HG03432 (cell line): ENCODE measurements around the gene CYP17A1.
"Not testable (repeated sequence)": the region's sequence is repeated elsewhere in the genome, so short reads cannot be mapped to it uniquely, and the experiment has no call there.

ENCODE experiments used
- ATAC-seq: cut with Tn5 transposase; IDR thresholded peaks from one replicate; pipeline ENCODE4 v1.9.1; 2021; ENCODE audit warnings: mild to moderate bottlenecking, moderate library complexity; ENCODE audit not compliant: unreplicated experiment

CYP17A1 gene

GRCh38 chr10:102838276-102838927 lies 1.2 kb upstream of the CYP17A1 start:
- ATAC-seq: not testable (repeated sequence)

- ATAC-seq: peak; percentile 49
These were observed 2.2 kb downstream of the CYP17A1 start for GRCh38 chr10:102835007-102835482.

GRCh38 chr10:102834143-102834542 lies 3.1 kb downstream of the CYP17A1 start:
- no peak for ATAC-seq

GRCh38 chr10:102832987-102833386 lies 4.2 kb downstream of the CYP17A1 start:
- no peak for ATAC-seq

- ATAC-seq: no peak
These were observed 5.0 kb downstream of the CYP17A1 start for GRCh38 chr10:102832248-102832647.

GRCh38 chr10:102831322-102832071 lies 5.7 kb downstream of the CYP17A1 start:
- no peak for ATAC-seq

- ATAC-seq: no peak
These were observed 9.6 kb downstream of the CYP17A1 start for GRCh38 chr10:102827597-102827975.

GRCh38 chr10:102826148-102826796 lies 10.9 kb downstream of the CYP17A1 start:
- no peak for ATAC-seq

GRCh38 chr10:102824664-102825063 lies 12.5 kb downstream of the CYP17A1 start:
- ATAC-seq: no peak

GRCh38 chr10:102822222-102822621 lies 15.0 kb downstream of the CYP17A1 start:
- no peak for ATAC-seq

GRCh38 chr10:102820008-102820407 lies 17.2 kb downstream of the CYP17A1 start:
- ATAC-seq: not testable (repeated sequence)

- no peak for ATAC-seq
These were observed 18.2 kb downstream of the CYP17A1 start for GRCh38 chr10:102819054-102819453.

GRCh38 chr10:102817175-102817574 lies 20.0 kb downstream of the CYP17A1 start:
- no peak for ATAC-seq

GRCh38 chr10:102815790-102816549 lies 21.2 kb downstream of the CYP17A1 start:
- no peak for ATAC-seq

GRCh38 chr10:102814873-102815661 lies 22.1 kb downstream of the CYP17A1 start:
- ATAC-seq: no peak

- no peak for ATAC-seq
These were observed 22.8 kb downstream of the CYP17A1 start for GRCh38 chr10:102814453-102814871.

GRCh38 chr10:102813734-102814452 lies 23.3 kb downstream of the CYP17A1 start:
- ATAC-seq: no peak

- ATAC-seq: no peak
These were observed 24.1 kb downstream of the CYP17A1 start for GRCh38 chr10:102813017-102813541.

GRCh38 chr10:102812231-102812876 lies 24.9 kb downstream of the CYP17A1 start:
- ATAC-seq: no peak
